K562 (cell line): ENCODE measurements around the gene PGPEP1. TPM values are rescaled to one million over a fixed set of nuclear protein-coding genes. Genes with fewer than 3 reads are reported as not detected.

ENCODE experiments used
- ARHGAP35 ChIP-seq: fragments of 450-650 bp; IDR thresholded peaks from 2 replicates; pipeline ENCODE4 v1.6.1; 2018; ENCODE audit not compliant: partially characterized antibody
- ATF1 ChIP-seq, 2 experiments: fragments of 450-650 bp in 1 of 2; IDR thresholded peaks; 2 replicates each; pipeline ENCODE4 v1.6.1; 2016; ENCODE audit warnings: missing compliant biosample characterization in 1 of 2, missing genetic modification characterization in 1 of 2
- BRD4 ChIP-seq: fragments of 200-600 bp; sonication (generic); IDR thresholded peaks from 2 replicates; pipeline ENCODE4 v1.6.1; 2017; ENCODE audit warnings: inconsistent platforms
- DNMT1 ChIP-seq: fragments of 450-650 bp; IDR thresholded peaks from 2 replicates; pipeline ENCODE4 v1.6.1; 2016; ENCODE audit warnings: antibody characterized with exemption, mild to moderate bottlenecking
- FOXM1 ChIP-seq, 2 experiments: fragments of 450-650 bp in 1 of 2; sonication (generic) in 1 of 2; formaldehyde crosslinking in 1 of 2; IDR thresholded peaks; 2 replicates each; pipeline versions ENCODE4 v1.6.1 to v1.9.0; 2017 to 2022; ENCODE audit warnings: low read depth in 2 of 2, mild to moderate bottlenecking in 2 of 2, missing genetic modification reagents in 1 of 2, moderate library complexity in 1 of 2
- FOXP1 ChIP-seq: sonication (generic); formaldehyde crosslinking; IDR thresholded peaks from 2 replicates; pipeline ENCODE4 v1.8.0; 2022; ENCODE audit warnings: mild to moderate bottlenecking, missing genetic modification reagents
- HDAC8 ChIP-seq: fragments of 450-650 bp; IDR thresholded peaks from 2 replicates; pipeline ENCODE4 v1.6.1; 2016; ENCODE audit warnings: mild to moderate bottlenecking, missing genetic modification characterization, moderate library complexity, missing compliant biosample characterization
- HMG20A ChIP-seq: fragments of 450-650 bp; formaldehyde crosslinking; conservative IDR thresholded peaks from 2 replicates; pipeline ENCODE4 v1.4.0; 2020; ENCODE audit warnings: mild to moderate bottlenecking, mixed read lengths
- KDM5B ChIP-seq: fragments of 200-600 bp; sonication (generic); IDR thresholded peaks from 2 replicates; pipeline ENCODE4 v1.6.1; 2012; ENCODE audit warnings: low read depth, mild to moderate bottlenecking, moderate library complexity, low read length, control low read depth, inconsistent platforms; ENCODE audit not compliant: insufficient replicate concordance
- NCOA1 ChIP-seq: fragments of 450-650 bp; IDR thresholded peaks from 2 replicates; pipeline ENCODE4 v1.6.1; 2016; ENCODE audit warnings: low read depth
- PHTF2 ChIP-seq: fragments of 250-450 bp; sonication (Bioruptor Pico); IDR thresholded peaks from 2 replicates; pipeline ENCODE4 v1.5.0; 2021; ENCODE audit warnings: mild to moderate bottlenecking
- RBM25 ChIP-seq: fragments of 200-400 bp; formaldehyde crosslinking; IDR thresholded peaks from 2 replicates; pipeline ENCODE4 v1.6.1; 2018; ENCODE audit warnings: low read length, low read depth, moderate library complexity; ENCODE audit not compliant: severe bottlenecking
- SUPT5H ChIP-seq: fragments of 450-650 bp; IDR thresholded peaks from 2 replicates; pipeline ENCODE4 v1.6.1; 2016
- TEAD4 ChIP-seq, 2 experiments: sonication (generic) in 1 of 2; formaldehyde crosslinking in 1 of 2; IDR thresholded peaks; 2 replicates each; pipeline versions ENCODE4 v1.6.1 to v1.8.0; 2012 to 2022; ENCODE audit warnings: borderline replicate concordance in 1 of 2, inconsistent platforms in 1 of 2, low read length in 1 of 2, mild to moderate bottlenecking in 1 of 2, missing genetic modification reagents in 1 of 2
- TRIM28 ChIP-seq: fragments of 450-650 bp; IDR thresholded peaks from 2 replicates; pipeline ENCODE4 v1.6.1; 2017
- XRCC4 ChIP-seq: IDR thresholded peaks from one replicate; pipeline ENCODE4 v1.6.1; 2011; ENCODE audit not compliant: insufficient read depth, insufficient read length; ENCODE audit errors: extremely low read depth
- ZNF174 ChIP-seq: fragments of 250-450 bp; sonication (Bioruptor Pico); IDR thresholded peaks from 2 replicates; pipeline ENCODE4 v1.4.0; 2020; ENCODE audit warnings: mild to moderate bottlenecking
- ZNF77 ChIP-seq: fragments of 250-450 bp; sonication (Bioruptor Pico); IDR thresholded peaks from 2 replicates; pipeline ENCODE4 v1.5.0; 2020
- polyA plus RNA-seq, 8 experiments: library from polyadenylated mRNA; depleted of rRNA in 4 of 8; stranded (reverse) in 5 of 8; unstranded in 3 of 8; fragments of >200 nt; fragmentation: Nextera tagmentation in 2 of 8; fragmentation: Illumina TruSeq in 1 of 8; extraction: Ambion mirVana in 2 of 8; extraction: Trizol in 1 of 8; gene quantifications; 2 replicates each; pipeline versions ENCODE4 v1.2.1 to v1.2.3, GENCODE V29; 2011 to 2014; ENCODE audit warnings: inconsistent platforms in 1 of 8, missing spikeins in 1 of 8
- total RNA-seq, 7 experiments: library from RNA; depleted of rRNA in 6 of 7; stranded (reverse); fragments of >200 nt in 6 of 7; fragmentation: Illumina TruSeq in 2 of 7; extraction: Trizol in 2 of 7; gene quantifications; 2 replicates each; pipeline versions ENCODE4 v1.2.1 to v1.2.3, GENCODE V29; 2011 to 2021; ENCODE audit warnings: low replicate concordance in 1 of 7
- TF ChIP-seq, protein P1 (sequence below): fragments of 450-650 bp; IDR thresholded peaks from 2 replicates; pipeline ENCODE4 v1.6.1; 2017; ENCODE audit warnings: mild to moderate bottlenecking, moderate library complexity
- TF ChIP-seq, protein P2 (sequence below): fragments of 250-450 bp; sonication (Bioruptor Pico); IDR thresholded peaks from 2 replicates; pipeline ENCODE4 v1.5.0; 2021; ENCODE audit warnings: mild to moderate bottlenecking, moderate library complexity
- TF ChIP-seq, protein P3 (sequence below): sonication (generic); formaldehyde crosslinking; IDR thresholded peaks from 2 replicates; pipeline ENCODE4 v1.8.0; 2022; ENCODE audit warnings: missing genetic modification reagents, mild to moderate bottlenecking, borderline replicate concordance

Gene PGPEP1
- total and polyA plus RNA-seq, 9 of the 15 experiments (the other 6 are each of a cell fraction or from before 2014, with no cell fraction given) = 10.0 to 69.6 (median 33.5) TPM

DNA sequence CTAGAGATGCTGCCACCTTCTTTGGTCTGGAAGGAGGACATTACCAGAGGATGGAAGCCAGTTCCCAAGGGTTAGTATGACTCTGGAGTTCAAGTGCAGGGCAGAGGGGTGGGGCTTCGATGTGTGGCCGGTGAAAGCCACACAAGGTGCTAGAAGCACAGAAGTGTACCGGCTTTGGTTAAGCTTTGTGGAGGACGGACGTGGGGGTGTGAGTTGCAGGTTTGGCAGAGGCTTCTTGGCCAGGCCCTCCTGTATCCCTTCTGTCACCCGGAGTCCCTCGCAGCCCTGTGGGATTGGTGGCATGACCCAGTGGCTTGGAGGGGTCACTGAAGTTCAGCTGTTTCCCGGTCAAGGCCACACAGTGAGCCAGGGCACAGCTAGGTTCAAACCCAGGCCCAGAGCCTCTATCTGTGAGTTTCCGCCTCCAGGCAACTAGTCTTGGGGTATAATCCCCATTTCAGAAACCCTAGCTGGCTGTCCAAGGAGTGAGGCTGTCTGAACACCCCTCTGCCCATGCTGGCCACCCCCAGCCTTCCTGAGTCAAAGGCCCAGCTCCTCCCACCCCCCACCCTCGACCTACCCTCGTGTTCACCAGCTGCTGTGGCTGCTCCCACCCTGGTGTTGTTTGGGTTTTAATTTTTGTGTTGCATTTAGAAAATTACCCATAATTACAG is 74.2 kb downstream of the PGPEP1 start (continued):
- TF ChIP-seq ATF1 (CRISPR knock-in tag; IDR thresholded peaks at IDR 0.05) = no peak
- no peak for TF ChIP-seq ATF1 (tag; IDR thresholded peaks at IDR 0.05)
- no peak for TF ChIP-seq HMG20A (CRISPR knock-in tag)
- no peak for TF ChIP-seq TRIM28
- TF ChIP-seq TEAD4 (IDR thresholded peaks at IDR 0.05; ENCODE audit: low read length) = no peak; the same call in 1 of the 2 replicates
- peak; percentile 52; the same call in 1 of the 2 replicates for TF ChIP-seq TEAD4 (CRISPR knock-in tag; IDR thresholded peaks at IDR 0.05; ENCODE audit: borderline replicate concordance)
- no peak for TF ChIP-seq ZNF77 (CRISPR knock-in tag)
- TF ChIP-seq PHTF2 = no peak
- no peak for TF ChIP-seq ZNF174 (CRISPR knock-in tag)
- TF ChIP-seq RBM25 = no peak
- TF ChIP-seq FOXM1 (IDR thresholded peaks at IDR 0.05; ENCODE audit: low read depth) = no peak
- TF ChIP-seq FOXM1 (CRISPR knock-in tag; IDR thresholded peaks at IDR 0.05; ENCODE audit: low read depth) = no peak
- TF ChIP-seq ARHGAP35 = no peak
- peak; percentile 67 for TF ChIP-seq SUPT5H
- no peak for TF ChIP-seq DNMT1
- TF ChIP-seq, protein P1, sequence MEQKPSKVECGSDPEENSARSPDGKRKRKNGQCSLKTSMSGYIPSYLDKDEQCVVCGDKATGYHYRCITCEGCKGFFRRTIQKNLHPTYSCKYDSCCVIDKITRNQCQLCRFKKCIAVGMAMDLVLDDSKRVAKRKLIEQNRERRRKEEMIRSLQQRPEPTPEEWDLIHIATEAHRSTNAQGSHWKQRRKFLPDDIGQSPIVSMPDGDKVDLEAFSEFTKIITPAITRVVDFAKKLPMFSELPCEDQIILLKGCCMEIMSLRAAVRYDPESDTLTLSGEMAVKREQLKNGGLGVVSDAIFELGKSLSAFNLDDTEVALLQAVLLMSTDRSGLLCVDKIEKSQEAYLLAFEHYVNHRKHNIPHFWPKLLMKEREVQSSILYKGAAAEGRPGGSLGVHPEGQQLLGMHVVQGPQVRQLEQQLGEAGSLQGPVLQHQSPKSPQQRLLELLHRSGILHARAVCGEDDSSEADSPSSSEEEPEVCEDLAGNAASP = no peak
- no peak for TF ChIP-seq BRD4
- TF ChIP-seq, protein P2, sequence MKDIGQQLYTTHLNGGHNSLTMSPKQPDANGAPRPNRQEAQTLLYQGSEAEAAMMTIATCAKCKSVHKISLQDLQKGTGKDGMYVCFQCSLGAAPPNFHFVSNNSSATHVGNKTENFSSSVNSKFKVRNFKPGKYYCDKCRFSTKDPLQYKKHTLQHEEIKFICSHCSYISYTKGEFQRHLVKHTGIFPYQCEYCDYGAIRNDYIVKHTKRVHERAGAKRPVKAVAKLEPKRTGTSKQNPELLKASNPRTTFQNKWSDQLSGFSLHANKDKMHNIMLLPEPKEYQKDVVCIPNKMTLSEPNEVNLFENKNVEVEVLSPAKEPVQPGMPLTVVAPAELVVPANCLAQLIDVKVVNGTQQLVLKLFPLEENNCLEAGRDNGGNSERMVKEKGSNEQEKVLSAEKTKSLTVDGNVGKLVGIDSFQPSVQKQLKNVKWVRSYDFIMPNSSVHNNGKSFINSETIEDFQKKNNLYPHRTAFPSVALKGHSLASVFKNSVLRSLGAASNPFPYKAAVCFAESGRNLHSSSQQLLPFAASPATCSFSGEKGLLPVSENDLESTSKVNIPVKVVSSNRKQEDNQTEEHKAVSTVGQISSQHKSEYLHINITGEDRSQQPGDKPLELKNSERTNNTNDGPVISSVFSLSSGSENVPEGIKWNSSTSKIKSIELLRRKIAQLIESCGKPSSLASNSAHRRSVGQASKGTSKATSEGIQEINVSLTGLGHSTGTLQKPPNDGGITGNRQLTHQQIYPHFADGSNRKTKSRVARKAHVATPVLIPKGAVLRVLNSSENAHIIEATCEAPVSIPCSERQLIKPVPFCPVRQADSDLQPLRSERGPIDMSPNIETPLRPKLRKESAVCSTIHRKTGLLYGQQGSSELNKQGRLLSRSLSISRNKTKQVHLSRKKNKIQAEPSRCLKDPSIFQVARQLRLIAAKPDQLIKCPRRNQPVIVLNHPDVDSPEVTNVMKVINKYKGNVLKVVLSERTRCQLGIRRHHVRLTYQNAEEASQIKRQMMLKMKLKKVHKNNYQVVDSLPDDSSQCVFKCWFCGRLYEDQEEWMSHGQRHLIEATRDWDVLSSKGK (CRISPR knock-in tag) = no peak
- TF ChIP-seq HDAC8 (tag) = 0 out of 2 replicates have a peak, but pooled peaks have one; percentile 48
- peak; percentile 77 for TF ChIP-seq FOXP1 (CRISPR knock-in tag)
- TF ChIP-seq NCOA1 = no peak
- TF ChIP-seq KDM5B = no peak
- TF ChIP-seq, protein P3, sequence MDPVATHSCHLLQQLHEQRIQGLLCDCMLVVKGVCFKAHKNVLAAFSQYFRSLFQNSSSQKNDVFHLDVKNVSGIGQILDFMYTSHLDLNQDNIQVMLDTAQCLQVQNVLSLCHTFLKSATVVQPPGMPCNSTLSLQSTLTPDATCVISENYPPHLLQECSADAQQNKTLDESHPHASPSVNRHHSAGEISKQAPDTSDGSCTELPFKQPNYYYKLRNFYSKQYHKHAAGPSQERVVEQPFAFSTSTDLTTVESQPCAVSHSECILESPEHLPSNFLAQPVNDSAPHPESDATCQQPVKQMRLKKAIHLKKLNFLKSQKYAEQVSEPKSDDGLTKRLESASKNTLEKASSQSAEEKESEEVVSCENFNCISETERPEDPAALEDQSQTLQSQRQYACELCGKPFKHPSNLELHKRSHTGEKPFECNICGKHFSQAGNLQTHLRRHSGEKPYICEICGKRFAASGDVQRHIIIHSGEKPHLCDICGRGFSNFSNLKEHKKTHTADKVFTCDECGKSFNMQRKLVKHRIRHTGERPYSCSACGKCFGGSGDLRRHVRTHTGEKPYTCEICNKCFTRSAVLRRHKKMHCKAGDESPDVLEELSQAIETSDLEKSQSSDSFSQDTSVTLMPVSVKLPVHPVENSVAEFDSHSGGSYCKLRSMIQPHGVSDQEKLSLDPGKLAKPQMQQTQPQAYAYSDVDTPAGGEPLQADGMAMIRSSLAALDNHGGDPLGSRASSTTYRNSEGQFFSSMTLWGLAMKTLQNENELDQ (CRISPR knock-in tag) = no peak
- no peak for TF ChIP-seq XRCC4
